GM21717 (cell line): ENCODE results near the gene IGFL3.
"Not testable (repeated sequence)": the region's sequence is repeated elsewhere in the genome, so short reads cannot be mapped to it uniquely, and the experiment has no call there.

Source experiments
- ATAC-seq: cut with Tn5 transposase; IDR thresholded peaks from one replicate; pipeline ENCODE4 v1.9.1; 2021; ENCODE audit warnings: mild to moderate bottlenecking, moderate library complexity; ENCODE audit not compliant: unreplicated experiment

IGFL3 gene

DNA sequence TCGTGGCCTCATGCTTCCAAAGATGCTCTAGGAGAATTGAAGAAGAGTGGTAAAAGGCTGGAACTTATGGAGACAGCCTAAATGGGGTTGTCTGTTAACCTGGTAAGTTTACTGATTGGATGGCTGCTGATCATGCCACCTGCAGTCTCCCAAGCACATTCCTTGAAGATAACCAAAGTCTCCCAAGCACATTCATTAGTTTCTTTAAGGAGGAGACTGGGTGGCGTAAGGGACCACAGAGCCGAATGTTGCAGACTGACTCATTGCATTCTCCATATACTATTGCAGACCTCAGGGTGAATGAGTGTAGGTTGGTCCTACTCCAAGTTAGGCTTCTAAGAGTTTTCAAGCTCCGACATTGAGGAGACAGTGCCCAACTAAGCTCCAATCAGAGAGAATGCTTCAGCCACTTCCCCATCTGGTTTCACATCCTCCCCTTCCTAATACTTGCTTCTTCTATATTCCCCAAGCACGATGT lies at the start of gene IGFL3:
IGFL3 (minus strand) TSS at position 51 of the 478 bp plus-strand sequence; CDS start at position 12, 39 bp downstream.
- ATAC-seq: no peak

DNA sequence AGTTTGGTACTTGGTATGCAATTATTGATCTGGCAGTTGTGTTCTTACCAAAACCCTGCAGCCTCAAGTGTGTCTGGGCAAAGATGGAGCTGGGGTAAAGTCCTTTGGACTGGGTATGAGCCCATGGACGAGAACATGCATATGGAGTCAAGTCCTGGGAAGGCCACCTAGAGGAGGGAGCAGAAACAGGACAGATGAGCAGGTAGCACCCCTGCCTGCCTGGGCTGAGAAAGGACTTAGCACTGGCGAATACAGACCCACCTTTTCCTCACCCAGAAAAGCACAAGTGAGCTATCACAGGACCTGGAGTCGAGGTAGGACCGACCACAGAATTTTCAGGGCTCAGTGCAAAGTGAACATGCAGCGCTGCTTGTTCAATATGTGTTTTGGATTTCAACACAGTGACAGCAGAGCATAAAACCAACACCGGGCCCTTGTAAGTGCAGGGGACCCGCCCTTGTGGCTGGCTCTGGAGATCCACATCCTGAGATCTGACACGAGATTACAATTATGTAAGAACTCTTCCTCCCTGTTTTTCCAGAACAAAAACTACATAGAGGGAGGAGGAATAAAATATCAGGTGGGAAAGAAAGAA lies 49.5 kb upstream of the IGFL3 start:
- no peak for ATAC-seq

DNA sequence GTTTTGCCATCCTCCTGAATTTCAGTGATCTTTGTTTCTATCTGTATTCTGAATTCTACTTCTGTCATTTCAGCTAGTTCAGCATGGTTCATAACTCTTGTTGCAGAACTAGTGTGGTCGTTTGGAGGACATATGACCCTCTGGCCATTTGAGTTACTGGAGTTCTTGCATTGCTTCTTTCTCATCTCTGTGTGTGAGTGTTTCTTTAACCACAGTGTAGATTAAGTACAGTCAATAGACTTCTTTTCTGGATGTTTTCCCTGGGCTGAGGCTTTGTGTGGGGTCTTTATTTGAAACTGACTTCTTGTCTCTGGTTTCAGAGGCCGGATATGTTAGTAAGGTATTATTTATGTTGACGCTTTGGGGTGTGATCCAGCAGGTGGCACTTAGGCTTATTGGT lies 38.2 kb upstream of the IGFL3 start:
- no peak for ATAC-seq

DNA sequence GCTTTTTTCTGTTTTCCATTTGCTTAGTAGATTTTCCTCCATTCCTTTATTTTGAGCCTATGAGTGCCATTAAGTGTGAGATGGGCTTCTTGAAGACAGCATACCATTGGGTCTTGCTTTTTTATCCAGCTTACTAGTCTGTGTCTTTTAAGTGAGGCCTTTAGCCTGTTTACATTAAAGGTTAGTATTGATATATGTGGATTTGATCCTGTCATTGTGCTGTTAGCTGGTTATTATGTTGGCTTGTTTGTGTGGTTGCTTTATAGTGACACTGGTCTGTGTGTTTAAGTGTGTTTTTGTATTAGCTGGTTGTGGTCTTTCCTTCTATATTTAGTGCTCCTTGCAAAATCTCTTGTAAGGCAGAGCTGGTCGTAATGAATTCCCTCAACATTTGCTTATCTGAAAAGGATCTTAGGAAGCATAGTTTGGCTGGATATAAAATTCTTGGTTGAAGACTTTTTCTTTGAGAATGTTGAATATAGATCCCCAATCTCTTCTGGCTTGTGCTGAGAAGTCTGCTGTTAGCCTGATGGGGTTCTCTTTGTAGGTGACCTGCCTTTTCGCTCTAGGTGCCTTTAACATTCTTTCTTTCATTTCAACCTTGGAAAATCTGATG lies 37.3 kb upstream of the IGFL3 start:
- not testable (repeated sequence) for ATAC-seq

DNA sequence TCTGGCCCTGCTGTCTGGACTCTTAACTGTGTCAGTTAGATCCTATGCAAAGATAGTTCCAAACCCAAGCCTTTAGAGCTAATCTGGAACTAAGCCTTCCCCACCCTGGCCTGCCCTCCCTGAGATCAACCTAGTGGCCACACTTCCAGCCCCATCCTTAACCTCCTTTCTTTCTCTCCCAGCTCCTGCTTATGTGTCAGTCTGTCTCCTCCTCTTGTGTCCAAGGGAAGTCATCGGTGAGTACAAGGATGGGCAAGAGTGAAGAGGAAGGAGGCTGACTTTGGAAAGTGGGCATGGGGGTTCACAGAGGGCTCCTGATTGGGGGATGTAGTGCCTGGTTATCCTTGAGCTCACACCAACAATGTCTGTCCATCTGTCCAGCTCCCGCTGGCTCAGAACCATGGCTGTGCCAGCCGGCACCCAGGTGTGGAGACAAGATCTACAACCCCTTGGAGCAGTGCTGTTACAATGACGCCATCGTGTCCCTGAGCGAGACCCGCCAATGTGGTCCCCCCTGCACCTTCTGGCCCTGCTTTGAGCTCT lies 35.8 kb upstream of the IGFL3 start:
- ATAC-seq: no peak

DNA sequence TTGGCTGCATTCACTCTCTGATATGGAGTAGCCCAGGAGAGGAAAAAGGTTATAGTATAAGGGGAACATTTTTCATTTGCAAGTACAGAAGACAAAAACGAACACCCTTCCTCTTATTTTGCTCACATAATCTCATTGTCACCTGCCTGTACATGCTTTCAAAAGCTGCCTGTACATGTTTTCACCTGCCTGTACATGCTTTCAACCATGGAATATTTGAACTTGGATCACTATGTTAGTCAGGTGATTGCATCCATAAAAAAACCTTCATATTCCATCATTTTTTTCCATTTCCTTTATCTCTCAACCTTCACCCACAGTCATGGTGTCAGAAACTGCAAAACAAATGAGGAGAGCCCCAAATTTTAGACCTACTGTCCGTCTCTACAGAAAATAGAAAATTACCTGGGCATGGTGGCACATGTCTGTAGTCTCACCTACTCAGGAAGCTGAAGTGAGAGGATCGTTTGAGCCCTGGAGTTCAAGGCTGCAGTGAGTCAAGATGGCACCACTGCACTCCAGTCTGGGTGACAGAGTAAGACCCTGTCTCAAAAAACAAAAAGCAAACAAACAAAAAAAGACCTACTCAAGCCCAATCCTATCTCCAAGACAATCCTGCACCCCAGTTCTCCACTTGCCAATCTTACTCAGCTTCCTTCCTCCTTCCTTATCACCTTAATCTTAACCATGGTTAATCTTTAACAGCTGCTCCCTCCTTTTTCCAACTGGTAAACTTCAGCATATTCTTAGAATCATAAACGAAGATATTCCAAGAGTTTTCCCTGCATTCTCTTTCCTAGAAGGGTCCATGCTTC lies 35.1 kb upstream of the IGFL3 start:
- ATAC-seq: no peak

DNA sequence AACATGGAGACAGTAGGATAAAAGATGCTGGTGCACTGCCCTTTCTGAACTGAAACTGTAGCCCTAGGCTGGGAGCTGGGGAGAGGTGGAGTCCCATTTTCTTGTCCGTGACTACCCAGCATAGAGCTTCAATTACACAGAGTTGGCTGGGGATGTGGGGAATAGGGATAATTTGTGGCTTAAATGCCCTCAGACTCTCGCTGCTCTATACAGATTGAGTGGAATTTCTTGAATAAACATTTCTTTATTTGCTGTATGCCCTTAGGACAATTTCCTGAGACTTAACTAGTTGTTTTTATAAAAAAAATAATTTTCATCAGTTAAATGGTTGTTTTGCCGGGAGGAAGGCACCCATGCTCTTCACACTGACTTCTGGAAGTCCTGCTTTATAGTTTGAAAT lies 30.7 kb upstream of the IGFL3 start:
- no peak for ATAC-seq

DNA sequence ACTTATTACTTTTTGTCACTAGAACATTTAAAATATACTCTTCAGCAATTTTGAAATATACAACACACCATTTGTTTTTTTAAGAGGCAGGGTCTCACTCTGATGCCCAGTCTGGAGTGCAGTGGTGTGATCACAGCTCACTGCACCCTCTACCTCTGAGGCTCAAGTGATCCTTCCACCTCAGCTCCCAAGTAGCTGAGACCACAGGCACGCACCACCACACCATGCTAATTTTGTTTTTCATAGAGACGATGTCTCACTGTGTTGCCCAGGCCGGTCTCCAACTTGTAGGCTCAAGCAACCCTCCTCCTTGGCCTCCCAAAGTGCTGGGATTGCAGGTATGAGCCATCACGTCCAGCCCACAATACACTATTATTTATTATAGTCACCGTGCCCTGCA lies 26.1 kb upstream of the IGFL3 start:
- no peak for ATAC-seq

DNA sequence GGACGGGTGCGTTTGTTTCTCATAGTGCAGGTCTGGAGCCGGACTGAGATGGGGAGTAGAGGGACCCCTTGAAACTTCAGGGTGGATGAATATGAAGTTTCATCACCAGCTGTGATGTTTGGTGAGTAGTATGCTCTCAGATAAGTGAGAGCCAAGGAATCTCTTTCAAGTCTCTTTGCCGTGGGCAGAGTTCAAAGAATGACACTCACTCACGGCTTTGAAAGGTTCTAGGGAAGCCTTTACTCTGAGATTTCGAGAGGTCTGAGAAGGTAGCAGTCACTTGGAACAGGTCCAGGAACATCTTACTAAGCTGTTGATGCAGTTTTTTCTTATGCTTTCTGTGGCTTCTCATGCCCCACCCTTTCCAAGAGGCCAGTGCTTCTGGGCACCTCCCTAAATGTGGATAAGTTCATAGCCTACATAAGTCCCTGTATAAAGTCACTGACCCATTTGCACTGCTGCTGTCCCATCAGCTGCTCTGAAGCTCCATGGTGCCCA lies 23.4 kb upstream of the IGFL3 start, which contains the start of gene IGFL2:
IGFL2 (plus strand) TSS at position 448 of the 498 bp plus-strand sequence; CDS start at position 489, 41 bp downstream.
- ATAC-seq: no peak

DNA sequence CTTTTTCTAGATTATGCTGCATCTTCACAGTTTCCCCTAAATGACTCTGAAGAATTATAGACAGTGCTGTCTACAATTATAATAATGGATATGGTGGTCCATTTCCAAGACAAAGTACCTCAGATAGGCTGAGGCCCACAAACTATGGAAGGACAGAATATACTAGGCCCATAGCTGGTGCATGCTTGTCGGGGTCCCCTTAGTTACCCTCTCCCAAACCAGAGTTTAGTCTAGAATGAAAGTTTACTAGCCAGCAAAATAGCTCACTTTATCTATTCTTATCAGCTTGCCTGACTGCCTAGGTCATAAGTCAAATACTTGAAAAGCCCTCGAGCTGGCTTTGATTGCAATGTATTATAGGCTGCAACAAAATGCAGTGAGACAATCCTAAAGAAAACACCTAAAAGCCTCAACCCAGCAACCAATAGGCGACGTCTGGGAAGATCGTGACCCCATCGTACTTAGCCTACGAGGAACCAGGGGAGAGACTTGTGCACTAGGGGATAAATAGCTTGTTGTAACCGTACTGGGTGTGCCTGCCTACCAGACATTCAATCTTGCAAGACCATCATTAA lies 22.8 kb upstream of the IGFL3 start:
- no peak for ATAC-seq

DNA sequence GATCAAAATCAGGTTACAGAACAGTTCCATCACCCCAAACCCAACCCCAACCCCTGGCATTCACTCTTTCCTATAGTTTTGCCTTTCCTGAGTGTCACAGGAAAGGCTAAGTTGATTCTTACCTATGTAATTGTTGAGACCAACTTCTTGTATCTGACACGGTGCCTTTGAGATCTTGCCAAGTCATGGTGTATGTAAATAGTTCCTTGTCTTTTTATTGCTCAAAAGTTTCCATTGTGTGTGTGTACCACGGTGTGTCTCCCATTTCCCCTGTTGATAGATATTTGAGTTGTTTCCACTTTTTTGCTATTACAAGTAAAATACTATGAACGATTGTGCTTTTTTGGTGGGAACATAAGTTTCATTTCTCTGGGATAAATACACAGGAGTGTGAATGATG lies 20.3 kb upstream of the IGFL3 start:
- ATAC-seq: no peak

DNA sequence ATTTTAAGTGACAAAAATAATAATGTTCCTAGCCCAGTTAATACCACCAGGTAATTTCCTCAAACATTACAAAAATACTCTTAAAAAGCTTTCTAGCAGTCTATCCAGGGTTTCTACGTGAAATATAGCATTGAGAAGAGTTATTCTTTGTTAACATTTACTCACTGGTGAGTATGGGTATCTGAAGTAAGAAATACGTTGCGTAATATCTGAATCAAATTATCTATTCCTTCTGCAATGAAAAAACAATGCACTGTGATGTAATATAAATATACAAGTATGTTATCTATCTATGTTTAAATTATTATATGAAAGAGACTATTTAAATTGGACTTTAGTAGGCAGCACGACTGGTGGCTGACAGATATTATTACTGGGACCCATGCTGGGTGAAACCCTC lies 17.8 kb upstream of the IGFL3 start:
- no peak for ATAC-seq

DNA sequence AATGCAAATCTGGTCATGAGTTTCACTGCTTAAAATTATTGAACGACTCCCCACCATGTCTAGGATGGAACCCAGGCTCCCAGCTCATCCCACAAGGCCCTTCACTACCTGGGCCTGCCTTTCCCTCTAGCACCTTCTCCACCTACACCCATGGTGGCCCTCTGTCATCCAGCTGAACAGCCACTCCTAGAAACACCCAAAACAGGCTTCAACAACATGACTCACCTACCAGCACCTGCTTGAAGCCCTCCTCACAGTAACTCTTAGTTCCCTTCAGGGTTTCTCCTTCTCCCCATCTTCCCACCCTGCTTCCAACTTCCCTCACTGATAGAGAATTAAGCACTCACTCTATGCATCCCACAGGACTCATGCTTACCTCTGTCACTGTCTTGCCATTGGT lies 16.9 kb upstream of the IGFL3 start:
- ATAC-seq: no peak

DNA sequence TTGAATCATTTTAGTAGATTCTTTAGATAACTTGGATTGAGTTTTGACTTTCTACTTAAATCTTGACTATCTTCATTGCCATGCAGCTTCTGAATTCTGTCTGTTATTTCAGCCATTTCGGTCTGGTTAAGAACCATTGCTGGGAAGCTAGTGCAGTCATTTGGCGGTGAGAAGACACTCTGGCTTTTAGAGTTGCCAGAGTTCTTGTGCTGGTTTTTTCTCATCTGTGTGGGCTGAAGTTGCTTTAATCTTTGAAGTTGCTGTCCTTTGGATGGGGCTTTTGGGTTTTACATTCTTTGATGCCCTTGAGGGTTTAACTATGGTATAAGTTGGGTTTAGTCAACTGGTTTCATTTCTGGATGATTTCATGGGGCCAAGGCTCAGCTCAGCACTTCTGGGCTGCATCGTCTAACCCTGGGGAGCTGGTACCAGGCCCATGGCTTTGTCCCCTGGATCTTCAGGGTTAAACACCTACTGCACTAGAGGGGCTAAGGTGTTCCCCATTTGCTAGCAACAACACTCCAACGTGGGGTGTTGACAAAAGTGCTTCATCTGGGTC lies 13.5 kb upstream of the IGFL3 start:
- no peak for ATAC-seq

DNA sequence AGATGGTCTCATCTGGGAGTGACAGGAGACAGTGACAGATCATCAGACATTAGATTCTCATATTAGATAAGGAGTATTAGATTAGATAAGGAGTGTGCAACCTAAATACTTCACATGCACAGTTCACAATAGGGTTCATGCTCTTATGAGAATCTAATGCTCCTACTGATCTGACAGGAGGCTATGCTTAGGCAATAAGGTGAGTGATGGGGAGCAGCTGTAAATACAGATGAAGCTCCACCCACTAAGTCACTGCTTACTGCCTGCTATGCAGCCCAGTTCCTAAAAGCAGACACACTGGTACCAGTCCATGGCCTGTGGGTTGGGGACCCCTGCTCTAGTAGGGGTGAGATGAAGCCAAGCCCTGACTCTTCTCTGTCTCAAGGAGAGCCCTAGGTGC lies 10.0 kb upstream of the IGFL3 start:
- no peak for ATAC-seq

DNA sequence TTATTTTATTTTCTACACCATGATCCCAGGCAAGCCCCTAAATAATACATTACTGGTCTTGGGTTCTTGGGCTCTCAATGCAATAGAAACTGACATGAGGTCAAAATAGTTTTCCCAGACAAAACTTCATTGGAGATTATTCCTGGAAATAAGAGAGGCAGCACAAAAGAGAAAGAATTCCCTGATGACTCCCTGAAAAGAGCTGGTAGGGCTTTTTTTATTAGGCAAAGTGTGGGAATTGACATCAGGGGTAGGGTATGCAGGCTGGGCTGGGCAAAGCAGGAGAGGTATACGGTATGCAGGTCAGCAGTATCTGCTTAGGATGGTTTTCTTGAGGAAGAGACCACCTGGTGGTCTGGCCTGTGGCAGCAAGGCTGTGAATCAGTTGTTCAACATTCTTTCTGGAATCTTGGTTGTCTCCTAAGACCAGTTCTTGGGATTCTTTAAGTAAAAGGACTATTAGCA lies 9.3 kb upstream of the IGFL3 start:
- no peak for ATAC-seq

DNA sequence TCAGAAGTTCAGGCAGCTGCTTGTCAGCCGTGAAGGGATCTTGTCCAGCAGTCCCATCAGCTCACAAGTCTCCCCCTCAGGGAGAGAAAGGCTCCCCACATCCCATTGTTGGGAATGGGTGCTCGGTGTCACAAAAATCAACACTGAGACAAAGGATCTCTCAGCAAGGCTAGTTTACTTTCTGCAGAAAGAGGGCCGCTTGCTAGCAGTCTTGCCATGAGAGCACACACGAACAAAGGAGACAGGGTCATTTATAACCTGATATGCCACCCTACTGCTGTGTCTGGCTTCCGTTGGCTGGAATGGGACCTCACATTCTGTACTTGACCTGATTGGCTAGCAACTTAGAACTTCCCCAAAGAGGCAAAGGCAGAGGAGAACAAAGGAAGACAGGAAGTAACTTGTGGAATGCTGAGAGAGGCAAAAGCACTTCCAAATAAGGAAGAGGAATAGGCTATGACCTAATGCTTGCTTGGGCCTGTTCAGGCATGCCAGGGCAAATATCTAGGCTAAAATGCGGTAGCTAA lies 8.7 kb upstream of the IGFL3 start:
- ATAC-seq: no peak

DNA sequence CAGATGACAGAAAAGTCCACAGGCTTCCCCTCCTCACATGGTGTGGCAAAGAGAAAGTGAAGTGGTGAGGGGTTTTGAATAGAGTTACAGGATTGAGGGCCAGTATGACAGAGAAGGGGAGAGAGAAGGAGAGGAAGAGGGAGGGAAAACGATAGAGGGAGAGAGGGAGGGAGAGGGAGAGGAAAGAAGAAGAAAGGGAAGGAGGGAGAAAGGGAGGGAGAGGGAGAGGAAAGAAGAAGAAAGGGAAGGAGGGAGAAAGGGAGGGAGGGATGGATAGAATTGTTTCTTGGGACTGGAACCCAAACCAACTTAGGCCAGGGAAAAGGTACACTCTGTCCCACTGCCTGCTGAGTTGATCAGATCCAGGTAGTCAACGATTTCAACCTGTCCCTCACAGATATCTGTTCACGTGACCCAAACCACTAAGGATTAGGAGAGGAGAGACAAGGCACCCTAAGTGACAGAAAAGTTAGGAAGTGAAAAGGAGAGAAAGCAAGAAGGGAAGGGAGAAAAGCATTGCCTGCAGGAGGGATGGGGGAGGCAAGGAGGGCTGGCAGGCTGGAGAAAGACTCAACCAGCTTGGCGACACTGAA lies 8.1 kb upstream of the IGFL3 start:
- ATAC-seq: no peak

DNA sequence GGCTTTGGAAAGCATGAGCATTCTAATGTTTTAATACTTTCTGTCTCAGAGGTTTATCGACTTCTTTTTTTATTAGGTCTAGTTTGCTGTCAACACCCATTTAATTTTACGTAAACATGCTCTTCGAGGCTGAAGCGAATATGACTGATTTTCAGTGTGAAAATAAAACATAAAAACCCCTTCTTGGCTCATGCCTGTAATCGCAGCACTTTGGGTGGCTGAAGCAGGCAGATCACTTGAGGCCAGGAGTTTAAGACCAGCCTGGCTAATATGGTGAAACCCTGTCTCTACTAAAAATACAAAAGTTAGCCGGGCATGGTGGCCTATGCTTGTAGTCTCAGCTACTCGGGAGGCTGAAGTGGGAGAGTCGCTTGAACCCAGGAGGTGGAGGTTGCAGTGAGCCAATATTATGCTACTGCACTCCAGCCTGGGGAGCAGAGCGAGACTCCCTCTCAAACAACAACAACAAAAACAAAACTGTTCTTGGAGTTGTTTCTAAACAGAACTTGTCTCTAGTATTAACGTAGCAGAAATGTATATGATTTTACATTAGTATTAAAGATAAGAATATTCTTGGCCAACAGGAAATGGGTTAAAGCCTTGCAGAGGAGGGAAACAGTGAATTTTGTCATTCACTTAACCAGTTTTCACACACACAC lies 7.1 kb upstream of the IGFL3 start:
- no peak for ATAC-seq
